Activated CD4-positive, alpha-beta T cell treated with anti-CD3 and anti-CD28 coated beads, Interleukin-2, Interleukin-6, amounts not matched to agents 100 ng/mL and 50 ng/mL, durations not matched to agents 16 hours and 8 hours (primary cell): ENCODE data around the gene PYGO2.
"Not testable (repeated sequence)": the region's sequence is repeated elsewhere in the genome, so short reads cannot be mapped to it uniquely, and the experiment has no call there.

Source experiments
- DNase-seq: peaks from one replicate; pipeline ENCODE4 v3.0.0-alpha.2; 2020

The PYGO2 gene

GRCh38 chr1:154940213-154940560, 21.4 kb downstream of the PYGO2 start:
- DNase-seq, result no peak

- no peak for DNase-seq
Observed at GRCh38 chr1:154938604-154939399, 22.8 kb downstream of the PYGO2 start.

GRCh38 chr1:154937988-154938386, 23.6 kb downstream of the PYGO2 start:
- DNase-seq, result no peak

GRCh38 chr1:154937085-154937987, 24.2 kb downstream of the PYGO2 start:
- DNase-seq, result peak; percentile 93

- peak; percentile 96 for DNase-seq
Observed at GRCh38 chr1:154936555-154937084, 25.0 kb downstream of the PYGO2 start, which contains the start of gene PMVK. Gene PMVK, minus strand, starts transcription at chr1:154936719. Its CDS starts 34 bp downstream, at chr1:154936685.

- no peak for DNase-seq
Observed at GRCh38 chr1:154935749-154936554, 25.6 kb downstream of the PYGO2 start.

GRCh38 chr1:154934358-154934948, 27.1 kb downstream of the PYGO2 start:
- DNase-seq, result no peak

- DNase-seq, result no peak
Observed at GRCh38 chr1:154931940-154932487, 29.6 kb downstream of the PYGO2 start.

GRCh38 chr1:154926201-154926600, 35.4 kb downstream of the PYGO2 start:
- DNase-seq, result no peak

- no peak for DNase-seq
Observed at GRCh38 chr1:154925335-154926170, 36.0 kb downstream of the PYGO2 start.

- no peak for DNase-seq
Observed at GRCh38 chr1:154923695-154924094, 37.9 kb downstream of the PYGO2 start.

- DNase-seq, result no peak
Observed at GRCh38 chr1:154913273-154913672, 48.3 kb downstream of the PYGO2 start.

- DNase-seq, result no peak
Observed at GRCh38 chr1:154912755-154913154, 48.8 kb downstream of the PYGO2 start.

- DNase-seq, result no peak
Observed at GRCh38 chr1:154911691-154912550, 49.7 kb downstream of the PYGO2 start.

GRCh38 chr1:154910851-154911250, 50.7 kb downstream of the PYGO2 start:
- no peak for DNase-seq

- DNase-seq, result no peak
Observed at GRCh38 chr1:154908937-154909336, 52.6 kb downstream of the PYGO2 start.

GRCh38 chr1:154908129-154908528, 53.5 kb downstream of the PYGO2 start:
- DNase-seq, result not testable (repeated sequence)
